CD4-positive, alpha-beta T cell treated with Interleukin-10 for 1 hour (primary cell): Measurements from ENCODE around the gene HAUS1.
A peak's percentile ranks its signal among the peaks of the same experiment; 100 is the strongest.
"Not testable (repeated sequence)": the region's sequence is repeated elsewhere in the genome, so short reads cannot be mapped to it uniquely, and the experiment has no call there.

Source experiments
- DNase-seq: peaks from one replicate; pipeline ENCODE4 v3.0.0-alpha.2; 2020

Gene HAUS1

GRCh38 chr18:46095532-46095931 lies 8.7 kb upstream of the HAUS1 start:
- no peak for DNase-seq

GRCh38 chr18:46096651-46097300 lies 7.4 kb upstream of the HAUS1 start:
- DNase-seq: peak; percentile 12

GRCh38 chr18:46097431-46097800 lies 6.8 kb upstream of the HAUS1 start:
- peak; percentile 33 for DNase-seq

- peak; percentile 84 for DNase-seq
Observed at GRCh38 chr18:46097801-46098615, 6.2 kb upstream of the HAUS1 start, which contains the start of gene ATP5F1A. ATP5F1A (minus strand) TSS chr18:46098296; CDS start chr18:46098231, 65 bp downstream.

GRCh38 chr18:46098616-46098933 lies 5.6 kb upstream of the HAUS1 start:
- DNase-seq: no peak

GRCh38 chr18:46099463-46099862 lies 4.7 kb upstream of the HAUS1 start:
- DNase-seq: no peak

- no peak for DNase-seq
Observed at GRCh38 chr18:46109386-46109785, 5.2 kb downstream of the HAUS1 start.

- DNase-seq: no peak
Observed at GRCh38 chr18:46110406-46110805, 6.2 kb downstream of the HAUS1 start.

- DNase-seq: no peak
Observed at GRCh38 chr18:46113751-46114150, 9.6 kb downstream of the HAUS1 start.

- DNase-seq: not testable (repeated sequence)
Observed at GRCh38 chr18:46126625-46127024, 22.4 kb downstream of the HAUS1 start.

- no peak for DNase-seq
Observed at GRCh38 chr18:46130061-46130460, 25.9 kb downstream of the HAUS1 start.

GRCh38 chr18:46130549-46130948 lies 26.4 kb downstream of the HAUS1 start:
- DNase-seq: not testable (repeated sequence)

GRCh38 chr18:46133534-46133933 lies 29.3 kb downstream of the HAUS1 start:
- no peak for DNase-seq

GRCh38 chr18:46134920-46135675 lies 30.9 kb downstream of the HAUS1 start:
- no peak for DNase-seq

- DNase-seq: no peak
Observed at GRCh38 chr18:46140173-46140572, 36.0 kb downstream of the HAUS1 start.

- no peak for DNase-seq
Observed at GRCh38 chr18:46141199-46141598, 37.0 kb downstream of the HAUS1 start.

- peak; percentile 74 for DNase-seq
Observed at GRCh38 chr18:46148810-46149209, 44.6 kb downstream of the HAUS1 start.

GRCh38 chr18:46152436-46152807 lies 48.2 kb downstream of the HAUS1 start:
- no peak for DNase-seq

- no peak for DNase-seq
Observed at GRCh38 chr18:46152808-46153617, 48.8 kb downstream of the HAUS1 start.

GRCh38 chr18:46155641-46156051 lies 51.5 kb downstream of the HAUS1 start:
- DNase-seq: peak; percentile 75

- peak; percentile 35 for DNase-seq
Observed at GRCh38 chr18:46156124-46156745, 52.0 kb downstream of the HAUS1 start.

GRCh38 chr18:46156843-46157242 lies 52.7 kb downstream of the HAUS1 start:
- no peak for DNase-seq
